Erythroblast (primary cell): ENCODE results near the gene GNMT.

ENCODE experiments used
- GATA1 ChIP-seq: IDR thresholded peaks from 2 replicates; pipeline ENCODE4 v1.6.1; 2011; ENCODE audit warnings: low read depth, mild to moderate bottlenecking, control low read depth, low read length, moderate library complexity
- POLR2A ChIP-seq: IDR thresholded peaks from 2 replicates; pipeline ENCODE4 v1.6.1; 2011; ENCODE audit warnings: mild to moderate bottlenecking, low read length

GRCh38 chr6:42923666-42924065, 36.9 kb upstream of the GNMT start:
- TF ChIP-seq GATA1: no peak
- TF ChIP-seq POLR2A: no peak
